ENCODE results near the gene RPS6KA2.

- TF ChIP-seq CTCF (IDR thresholded peaks at IDR 0.05) (no peak), POLR2A (IDR thresholded peaks at IDR 0.05) (no peak), POLR2AphosphoS5 (IDR thresholded peaks at IDR 0.05) (no peak)
Observed at GRCh38 chr6:166645896-166646295, 18.8 kb upstream of the RPS6KA2 start.

Data from breast epithelium (tissue), 3 donors.